HepG2 (cell line): ENCODE data around the gene MYEOV. TPM values are rescaled to one million over a fixed set of nuclear protein-coding genes. Genes with fewer than 3 reads are reported as not detected.

ENCODE experiments used
- ETS1 ChIP-seq: sonication (generic); formaldehyde crosslinking; IDR thresholded peaks from 2 replicates; pipeline ENCODE4 v1.4.0; 2020; ENCODE audit warnings: missing genetic modification reagents
- GABPA ChIP-seq, 2 experiments: IDR thresholded peaks; 2 replicates each; pipeline ENCODE4 v1.6.1; 2011 to 2016; ENCODE audit warnings: low read depth in 2 of 2, low read length in 1 of 2, missing biosample characterization in 1 of 2, missing genetic modification characterization in 1 of 2
- GFI1 ChIP-seq: sonication (generic); formaldehyde crosslinking; IDR thresholded peaks from 2 replicates; pipeline ENCODE4 v1.5.0; 2020; ENCODE audit warnings: missing genetic modification reagents, mild to moderate bottlenecking, borderline replicate concordance
- HNRNPLL ChIP-seq: fragments of 200-400 bp; formaldehyde crosslinking; IDR thresholded peaks from 2 replicates; pipeline ENCODE4 v1.6.1; 2017; ENCODE audit warnings: mild to moderate bottlenecking, low read depth, low read length; ENCODE audit not compliant: poor library complexity, severe bottlenecking
- PRDM15 ChIP-seq: sonication (generic); formaldehyde crosslinking; IDR thresholded peaks from 2 replicates; pipeline ENCODE4 v1.4.0; 2020; ENCODE audit warnings: missing genetic modification reagents
- RAD51 ChIP-seq: fragments of 450-650 bp; IDR thresholded peaks from 2 replicates; pipeline ENCODE4 v1.6.1; 2016; ENCODE audit warnings: borderline replicate concordance
- SP4 ChIP-seq: sonication (generic); formaldehyde crosslinking; IDR thresholded peaks from 2 replicates; pipeline ENCODE4 v1.8.1; 2023; ENCODE audit warnings: mild to moderate bottlenecking, missing genetic modification reagents
- SRSF1 ChIP-seq: fragments of 200-400 bp; formaldehyde crosslinking; optimal IDR thresholded peaks from 2 replicates; pipeline ENCODE3; 2017; ENCODE audit warnings: mild to moderate bottlenecking, low read depth, low read length, moderate library complexity
- TAF15 ChIP-seq: fragments of 200-400 bp; formaldehyde crosslinking; IDR thresholded peaks from one replicate; pipeline ENCODE4 v1.6.1; 2018; ENCODE audit warnings: mild to moderate bottlenecking, low read depth, low read length; ENCODE audit not compliant: poor library complexity, severe bottlenecking
- ZNF12 ChIP-seq: sonication (generic); formaldehyde crosslinking; IDR thresholded peaks from 2 replicates; pipeline ENCODE4 v1.5.0; 2020; ENCODE audit warnings: missing genetic modification reagents
- ZNF564 ChIP-seq: sonication (generic); formaldehyde crosslinking; IDR thresholded peaks from 2 replicates; pipeline ENCODE4 v1.8.1; 2023; ENCODE audit warnings: mild to moderate bottlenecking, missing genetic modification reagents
- ZNF589 ChIP-seq: sonication (generic); formaldehyde crosslinking; conservative IDR thresholded peaks from 2 replicates; pipeline ENCODE4 v1.8.0; 2022; ENCODE audit warnings: mild to moderate bottlenecking, moderate library complexity, missing genetic modification reagents
- ZNF766 ChIP-seq: sonication (generic); formaldehyde crosslinking; IDR thresholded peaks from 2 replicates; pipeline ENCODE4 v1.5.0; 2020; ENCODE audit warnings: missing genetic modification reagents, borderline replicate concordance
- ZNF83 ChIP-seq: sonication (generic); formaldehyde crosslinking; IDR thresholded peaks from 2 replicates; pipeline ENCODE4 v1.4.0; 2020; ENCODE audit warnings: missing genetic modification reagents, mild to moderate bottlenecking, borderline replicate concordance
- ZNF883 ChIP-seq: sonication (generic); formaldehyde crosslinking; IDR thresholded peaks from 2 replicates; pipeline ENCODE4 v1.5.1; 2020; ENCODE audit warnings: mild to moderate bottlenecking, missing genetic modification reagents; ENCODE audit errors: not compliant biosample characterization
- polyA plus RNA-seq, 8 experiments: library from polyadenylated mRNA; depleted of rRNA in 3 of 8; stranded (reverse) in 7 of 8; unstranded in 1 of 8; fragments of >200 nt; fragmentation: Illumina TruSeq in 4 of 8; extraction: Trizol in 4 of 8; gene quantifications; 2 replicates each; pipeline versions ENCODE4 v1.2.1 to v1.2.3, GENCODE V29; 2011 to 2016; ENCODE audit warnings: low read depth in 4 of 8, missing spikeins in 1 of 8, mixed read lengths in 1 of 8; ENCODE audit not compliant: insufficient read depth in 1 of 8
- total RNA-seq, 5 experiments: library from RNA; depleted of rRNA; stranded (reverse); fragments of >200 nt; fragmentation: Illumina TruSeq; extraction: Trizol; gene quantifications; 2 replicates each; pipeline ENCODE4 v1.2.3, GENCODE V29; 2016; ENCODE audit warnings: low read depth in 1 of 5
- TF ChIP-seq, protein P1 (sequence below): sonication (generic); formaldehyde crosslinking; IDR thresholded peaks from 2 replicates; pipeline ENCODE4 v1.4.0; 2020; ENCODE audit warnings: missing genetic modification reagents, borderline replicate concordance
- TF ChIP-seq, protein P2 (sequence below): sonication (generic); formaldehyde crosslinking; conservative IDR thresholded peaks from 2 replicates; pipeline ENCODE4 v1.8.0; 2022; ENCODE audit warnings: low read depth, missing genetic modification reagents
- TF ChIP-seq, protein P3 (sequence below): IDR thresholded peaks from 2 replicates; pipeline ENCODE4 v1.6.1; 2016; ENCODE audit warnings: missing biosample characterization, missing genetic modification reagents, low read depth

The MYEOV gene
- total and polyA plus RNA-seq, 2 of the 13 experiments (the other 11 are each of a cell fraction or from before 2014, with no cell fraction given) = 0.33 to 1.8 TPM

DNA sequence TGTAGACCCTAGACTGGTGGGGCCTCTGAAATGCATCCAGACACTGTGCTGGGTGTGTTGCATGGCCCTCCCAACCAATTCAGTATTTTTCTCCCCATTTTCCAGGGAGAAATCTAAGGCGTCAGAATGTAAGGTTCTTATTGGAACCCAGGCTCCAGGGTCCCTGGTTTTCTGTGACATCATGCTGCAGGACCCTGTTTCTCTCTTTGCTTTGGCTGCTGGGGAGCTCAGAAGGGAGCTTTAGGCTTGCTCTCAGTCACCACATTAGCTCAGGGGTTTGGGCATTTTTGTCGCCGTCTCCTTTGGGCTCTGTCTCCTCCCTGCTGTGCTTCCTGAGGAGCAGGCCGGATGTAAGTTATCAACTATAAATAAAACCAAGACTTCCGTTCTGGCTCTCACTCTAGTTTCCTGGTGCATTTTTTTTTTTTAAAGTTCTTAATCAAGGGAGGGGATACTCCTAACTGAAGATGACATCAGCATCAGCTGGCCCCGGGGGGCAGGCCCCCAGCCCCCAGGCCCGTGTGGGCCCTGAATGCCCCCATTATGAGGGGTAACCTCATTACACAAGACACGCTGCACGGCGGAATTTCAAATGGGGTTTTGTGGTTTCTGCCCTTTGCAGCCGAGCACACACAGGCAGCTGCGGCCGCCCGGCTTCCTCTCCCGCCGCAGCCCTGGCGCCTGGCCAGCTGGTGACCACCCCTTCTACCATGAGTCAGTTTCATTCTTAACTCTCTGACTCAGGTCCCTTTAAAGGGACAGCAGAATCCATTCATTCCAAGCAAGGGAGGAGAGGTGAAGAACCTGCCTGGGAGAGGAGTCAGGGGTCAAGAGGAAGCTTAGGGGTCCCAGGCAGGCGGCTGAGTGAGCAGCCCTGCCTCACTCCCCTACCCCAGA, 3.2 kb downstream of the MYEOV start (continued):
- no peak for TF ChIP-seq ZNF564 (CRISPR knock-in tag)
- TF ChIP-seq, protein P1, sequence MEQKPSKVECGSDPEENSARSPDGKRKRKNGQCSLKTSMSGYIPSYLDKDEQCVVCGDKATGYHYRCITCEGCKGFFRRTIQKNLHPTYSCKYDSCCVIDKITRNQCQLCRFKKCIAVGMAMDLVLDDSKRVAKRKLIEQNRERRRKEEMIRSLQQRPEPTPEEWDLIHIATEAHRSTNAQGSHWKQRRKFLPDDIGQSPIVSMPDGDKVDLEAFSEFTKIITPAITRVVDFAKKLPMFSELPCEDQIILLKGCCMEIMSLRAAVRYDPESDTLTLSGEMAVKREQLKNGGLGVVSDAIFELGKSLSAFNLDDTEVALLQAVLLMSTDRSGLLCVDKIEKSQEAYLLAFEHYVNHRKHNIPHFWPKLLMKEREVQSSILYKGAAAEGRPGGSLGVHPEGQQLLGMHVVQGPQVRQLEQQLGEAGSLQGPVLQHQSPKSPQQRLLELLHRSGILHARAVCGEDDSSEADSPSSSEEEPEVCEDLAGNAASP (CRISPR knock-in tag) = peak; percentile 10; the same call in 1 of the 2 replicates
- peak; percentile 14; the same call in 1 of the 2 replicates for TF ChIP-seq ZNF12
- TF ChIP-seq HNRNPLL = peak; percentile 32
- TF ChIP-seq, protein P2, sequence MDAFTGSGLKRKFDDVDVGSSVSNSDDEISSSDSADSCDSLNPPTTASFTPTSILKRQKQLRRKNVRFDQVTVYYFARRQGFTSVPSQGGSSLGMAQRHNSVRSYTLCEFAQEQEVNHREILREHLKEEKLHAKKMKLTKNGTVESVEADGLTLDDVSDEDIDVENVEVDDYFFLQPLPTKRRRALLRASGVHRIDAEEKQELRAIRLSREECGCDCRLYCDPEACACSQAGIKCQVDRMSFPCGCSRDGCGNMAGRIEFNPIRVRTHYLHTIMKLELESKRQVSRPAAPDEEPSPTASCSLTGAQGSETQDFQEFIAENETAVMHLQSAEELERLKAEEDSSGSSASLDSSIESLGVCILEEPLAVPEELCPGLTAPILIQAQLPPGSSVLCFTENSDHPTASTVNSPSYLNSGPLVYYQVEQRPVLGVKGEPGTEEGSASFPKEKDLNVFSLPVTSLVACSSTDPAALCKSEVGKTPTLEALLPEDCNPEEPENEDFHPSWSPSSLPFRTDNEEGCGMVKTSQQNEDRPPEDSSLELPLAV (CRISPR knock-in tag) = no peak
- TF ChIP-seq ZNF83 (CRISPR knock-in tag) = no peak
- TF ChIP-seq, protein P3, sequence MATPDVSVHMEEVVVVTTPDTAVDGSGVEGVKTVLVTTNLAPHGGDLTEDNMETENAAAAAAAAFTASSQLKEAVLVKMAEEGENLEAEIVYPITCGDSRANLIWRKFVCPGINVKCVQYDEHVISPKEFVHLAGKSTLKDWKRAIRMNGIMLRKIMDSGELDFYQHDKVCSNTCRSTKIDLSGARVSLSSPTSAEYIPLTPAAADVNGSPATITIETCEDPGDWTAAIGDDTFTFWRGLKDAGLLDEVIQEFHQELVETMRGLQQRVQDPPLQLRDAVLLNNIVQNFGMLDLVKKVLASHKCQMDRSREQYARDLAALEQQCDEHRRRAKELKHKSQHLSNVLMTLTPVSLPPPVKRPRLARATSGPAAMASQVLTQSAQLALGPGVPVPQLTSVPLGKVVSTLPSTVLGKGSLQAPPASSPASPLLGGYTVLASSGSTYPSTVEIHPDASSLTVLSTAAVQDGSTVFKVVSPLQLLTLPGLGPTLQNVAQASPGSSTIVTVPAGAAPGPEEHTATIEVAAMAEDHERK (CRISPR knock-in tag) = no peak
- TF ChIP-seq ZNF766 (CRISPR knock-in tag) = no peak
- no peak for TF ChIP-seq PRDM15 (CRISPR knock-in tag)
- no peak for TF ChIP-seq GFI1 (CRISPR knock-in tag)
- no peak for TF ChIP-seq SRSF1
- no peak for TF ChIP-seq GABPA (IDR thresholded peaks at IDR 0.05; ENCODE audit: low read depth, low read length)
- TF ChIP-seq GABPA (CRISPR knock-in tag; IDR thresholded peaks at IDR 0.05; ENCODE audit: low read depth) = no peak
- no peak for TF ChIP-seq SP4 (CRISPR knock-in tag)
- no peak for TF ChIP-seq TAF15
- TF ChIP-seq RAD51 = no peak
- TF ChIP-seq ZNF883 = no peak
- TF ChIP-seq ETS1 (CRISPR knock-in tag) = no peak
- no peak for TF ChIP-seq ZNF589
